HepG2 (cell line): Measurements from ENCODE around the gene NRL. TPM values are rescaled to one million over a fixed set of nuclear protein-coding genes. Genes with fewer than 3 reads are reported as not detected.

Experiments
- AGO1 ChIP-seq: fragments of 200-400 bp; formaldehyde crosslinking; IDR thresholded peaks from 2 replicates; pipeline ENCODE4 v1.6.1; 2017; ENCODE audit warnings: mild to moderate bottlenecking, low read depth, low read length, moderate library complexity; ENCODE audit not compliant: poor library complexity, severe bottlenecking
- ARHGAP35 ChIP-seq: sonication (generic); formaldehyde crosslinking; IDR thresholded peaks from 2 replicates; pipeline ENCODE4 v1.9.0; 2022; ENCODE audit warnings: mild to moderate bottlenecking, inconsistent platforms, moderate library complexity, missing genetic modification reagents, borderline replicate concordance
- ARNTL ChIP-seq: sonication (generic); formaldehyde crosslinking; IDR thresholded peaks from 2 replicates; pipeline ENCODE4 v1.4.0; 2020; ENCODE audit warnings: mild to moderate bottlenecking, missing genetic modification reagents
- DBP ChIP-seq: sonication (generic); formaldehyde crosslinking; IDR thresholded peaks from 2 replicates; pipeline ENCODE4 v1.4.0; 2020; ENCODE audit warnings: missing genetic modification reagents; ENCODE audit errors: not compliant biosample characterization
- FOXC1 ChIP-seq: sonication (generic); formaldehyde crosslinking; IDR thresholded peaks from 2 replicates; pipeline ENCODE4 v1.8.0; 2022; ENCODE audit warnings: mild to moderate bottlenecking, missing genetic modification reagents, borderline replicate concordance
- MATR3 ChIP-seq: sonication (generic); formaldehyde crosslinking; IDR thresholded peaks from 2 replicates; pipeline ENCODE4 v1.4.0; 2020; ENCODE audit warnings: missing genetic modification reagents
- ONECUT2 ChIP-seq: sonication (generic); formaldehyde crosslinking; IDR thresholded peaks from 2 replicates; pipeline ENCODE4 v1.4.0; 2020; ENCODE audit warnings: missing genetic modification reagents
- SMC3 ChIP-seq: IDR thresholded peaks from 2 replicates; pipeline ENCODE4 v1.6.1; 2011; ENCODE audit warnings: low read length, improper control_type of control experiment
- TAF15 ChIP-seq: fragments of 200-400 bp; formaldehyde crosslinking; IDR thresholded peaks from one replicate; pipeline ENCODE4 v1.6.1; 2018; ENCODE audit warnings: mild to moderate bottlenecking, low read depth, low read length; ENCODE audit not compliant: poor library complexity, severe bottlenecking
- ZBTB25 ChIP-seq: IDR thresholded peaks from 2 replicates; pipeline ENCODE4 v1.6.1; 2018; ENCODE audit warnings: missing genetic modification reagents
- ZFP1 ChIP-seq: IDR thresholded peaks from 2 replicates; pipeline ENCODE4 v1.6.1; 2016
- ZNF3 ChIP-seq: IDR thresholded peaks from 2 replicates; pipeline ENCODE4 v1.7.0; 2017; ENCODE audit warnings: inconsistent platforms
- ZNF446 ChIP-seq: sonication (generic); formaldehyde crosslinking; IDR thresholded peaks from 2 replicates; pipeline ENCODE4 v1.5.0; 2020; ENCODE audit warnings: mild to moderate bottlenecking, missing genetic modification reagents
- ZNF652 ChIP-seq: IDR thresholded peaks from 2 replicates; pipeline ENCODE4 v1.6.1; 2016; ENCODE audit warnings: low read depth, borderline replicate concordance
- ZNF768 ChIP-seq: sonication (generic); formaldehyde crosslinking; IDR thresholded peaks from 2 replicates; pipeline ENCODE4 v1.4.0; 2020; ENCODE audit warnings: missing genetic modification reagents
- polyA plus RNA-seq, 8 experiments: library from polyadenylated mRNA; depleted of rRNA in 3 of 8; stranded (reverse) in 7 of 8; unstranded in 1 of 8; fragments of >200 nt; fragmentation: Illumina TruSeq in 4 of 8; extraction: Trizol in 4 of 8; gene quantifications; 2 replicates each; pipeline versions ENCODE4 v1.2.1 to v1.2.3, GENCODE V29; 2011 to 2016; ENCODE audit warnings: low read depth in 4 of 8, missing spikeins in 1 of 8, mixed read lengths in 1 of 8; ENCODE audit not compliant: insufficient read depth in 1 of 8
- total RNA-seq, 5 experiments: library from RNA; depleted of rRNA; stranded (reverse); fragments of >200 nt; fragmentation: Illumina TruSeq; extraction: Trizol; gene quantifications; 2 replicates each; pipeline ENCODE4 v1.2.3, GENCODE V29; 2016; ENCODE audit warnings: low read depth in 1 of 5
- TF ChIP-seq, protein P1 (sequence below), 2 experiments: sonication (generic) in 1 of 2; formaldehyde crosslinking in 1 of 2; IDR thresholded peaks; 2 replicates each; pipeline versions ENCODE4 v1.6.1 to v1.9.0; 2014 to 2022; ENCODE audit warnings: antibody characterized with exemption in 1 of 2, borderline replicate concordance in 1 of 2, inconsistent platforms in 1 of 2, low read depth in 1 of 2, missing genetic modification reagents in 1 of 2
- TF ChIP-seq, protein P2 (sequence below): sonication (generic); formaldehyde crosslinking; IDR thresholded peaks from 2 replicates; pipeline ENCODE4 v1.4.0; 2020; ENCODE audit warnings: mild to moderate bottlenecking, low read depth, missing genetic modification reagents

The NRL gene
- total and polyA plus RNA-seq, 2 of the 13 experiments (the other 11 are each of a cell fraction or from before 2014, with no cell fraction given): 2.5 to 4.7 TPM

GRCh38 chr14:24141097-24141880 is 26.5 kb upstream of the NRL start, which contains the start of gene EMC9 (continued):
- TF ChIP-seq SMC3 (no peak), ZNF768 (peak; percentile 77; the same call in 1 of the 2 replicates), ONECUT2 (CRISPR knock-in tag) (peak; percentile 67; the same call in 1 of the 2 replicates), TAF15 (peak; percentile 93), ARHGAP35 (CRISPR knock-in tag) (no peak; the same call in 1 of the 2 replicates), ZNF652 (no peak; the same call in 1 of the 2 replicates), MATR3 (CRISPR knock-in tag) (no peak; the same call in 1 of the 2 replicates), FOXC1 (CRISPR knock-in tag) (no peak), ZNF446 (no peak), ZFP1 (CRISPR knock-in tag) (no peak), ZNF3 (CRISPR knock-in tag) (peak; percentile 35; the same call in 1 of the 2 replicates), AGO1 (peak; percentile 96), ZBTB25 (CRISPR knock-in tag) (peak; percentile 92), DBP (CRISPR knock-in tag) (peak; percentile 86), ARNTL (CRISPR knock-in tag) (peak; percentile 74)
- TF ChIP-seq, protein P1, sequence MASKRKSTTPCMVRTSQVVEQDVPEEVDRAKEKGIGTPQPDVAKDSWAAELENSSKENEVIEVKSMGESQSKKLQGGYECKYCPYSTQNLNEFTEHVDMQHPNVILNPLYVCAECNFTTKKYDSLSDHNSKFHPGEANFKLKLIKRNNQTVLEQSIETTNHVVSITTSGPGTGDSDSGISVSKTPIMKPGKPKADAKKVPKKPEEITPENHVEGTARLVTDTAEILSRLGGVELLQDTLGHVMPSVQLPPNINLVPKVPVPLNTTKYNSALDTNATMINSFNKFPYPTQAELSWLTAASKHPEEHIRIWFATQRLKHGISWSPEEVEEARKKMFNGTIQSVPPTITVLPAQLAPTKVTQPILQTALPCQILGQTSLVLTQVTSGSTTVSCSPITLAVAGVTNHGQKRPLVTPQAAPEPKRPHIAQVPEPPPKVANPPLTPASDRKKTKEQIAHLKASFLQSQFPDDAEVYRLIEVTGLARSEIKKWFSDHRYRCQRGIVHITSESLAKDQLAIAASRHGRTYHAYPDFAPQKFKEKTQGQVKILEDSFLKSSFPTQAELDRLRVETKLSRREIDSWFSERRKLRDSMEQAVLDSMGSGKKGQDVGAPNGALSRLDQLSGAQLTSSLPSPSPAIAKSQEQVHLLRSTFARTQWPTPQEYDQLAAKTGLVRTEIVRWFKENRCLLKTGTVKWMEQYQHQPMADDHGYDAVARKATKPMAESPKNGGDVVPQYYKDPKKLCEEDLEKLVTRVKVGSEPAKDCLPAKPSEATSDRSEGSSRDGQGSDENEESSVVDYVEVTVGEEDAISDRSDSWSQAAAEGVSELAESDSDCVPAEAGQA (IDR thresholded peaks at IDR 0.05; ENCODE audit: low read depth): peak; percentile 31
- TF ChIP-seq, protein P1 (CRISPR knock-in tag; IDR thresholded peaks at IDR 0.05; ENCODE audit: borderline replicate concordance): no peak
- TF ChIP-seq, protein P2, sequence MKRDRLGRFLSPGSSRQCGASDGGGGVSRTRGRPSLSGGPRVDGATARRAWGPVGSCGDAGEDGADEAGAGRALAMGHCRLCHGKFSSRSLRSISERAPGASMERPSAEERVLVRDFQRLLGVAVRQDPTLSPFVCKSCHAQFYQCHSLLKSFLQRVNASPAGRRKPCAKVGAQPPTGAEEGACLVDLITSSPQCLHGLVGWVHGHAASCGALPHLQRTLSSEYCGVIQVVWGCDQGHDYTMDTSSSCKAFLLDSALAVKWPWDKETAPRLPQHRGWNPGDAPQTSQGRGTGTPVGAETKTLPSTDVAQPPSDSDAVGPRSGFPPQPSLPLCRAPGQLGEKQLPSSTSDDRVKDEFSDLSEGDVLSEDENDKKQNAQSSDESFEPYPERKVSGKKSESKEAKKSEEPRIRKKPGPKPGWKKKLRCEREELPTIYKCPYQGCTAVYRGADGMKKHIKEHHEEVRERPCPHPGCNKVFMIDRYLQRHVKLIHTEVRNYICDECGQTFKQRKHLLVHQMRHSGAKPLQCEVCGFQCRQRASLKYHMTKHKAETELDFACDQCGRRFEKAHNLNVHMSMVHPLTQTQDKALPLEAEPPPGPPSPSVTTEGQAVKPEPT (CRISPR knock-in tag): peak; percentile 64
